Peyer's patch (tissue), 4 donors: ENCODE data around the gene FGFR2.

ENCODE experiments used
- CTCF ChIP-seq, 6 experiments: fragments of 450-650 bp in 4 of 6; fragments of 200-600 bp in 2 of 6; sonication (generic) in 1 of 6; IDR thresholded peaks; one replicate each; pipeline ENCODE4 v1.5.1; 2017 to 2019; ENCODE audit warnings: antibody characterized with exemption in 6 of 6, mild to moderate bottlenecking in 3 of 6, moderate library complexity in 1 of 6
- POLR2A ChIP-seq, 2 donors: fragments of 450-650 bp; IDR thresholded peaks; one replicate each; pipeline ENCODE4 v1.5.1; 2017; ENCODE audit warnings: antibody characterized with exemption in 2 of 2, mild to moderate bottlenecking in 2 of 2, moderate library complexity in 2 of 2

- TF ChIP-seq CTCF (IDR thresholded peaks at IDR 0.05) = no peak
- no peak for TF ChIP-seq POLR2A (IDR thresholded peaks at IDR 0.05)
Observed at GRCh38 chr10:121440461-121440860, 157.8 kb downstream of the FGFR2 start.
